Measurements from ENCODE around the gene UCK2. TPM values are rescaled to one million over a fixed set of nuclear protein-coding genes. Genes with fewer than 3 reads are reported as not detected.

UCK2 gene
- total RNA-seq, 1 donor from 2014 or later, result 30.3 TPM

- intact Hi-C loops (cut with DNase I), result no loop called here
- TF ChIP-seq, protein P1, sequence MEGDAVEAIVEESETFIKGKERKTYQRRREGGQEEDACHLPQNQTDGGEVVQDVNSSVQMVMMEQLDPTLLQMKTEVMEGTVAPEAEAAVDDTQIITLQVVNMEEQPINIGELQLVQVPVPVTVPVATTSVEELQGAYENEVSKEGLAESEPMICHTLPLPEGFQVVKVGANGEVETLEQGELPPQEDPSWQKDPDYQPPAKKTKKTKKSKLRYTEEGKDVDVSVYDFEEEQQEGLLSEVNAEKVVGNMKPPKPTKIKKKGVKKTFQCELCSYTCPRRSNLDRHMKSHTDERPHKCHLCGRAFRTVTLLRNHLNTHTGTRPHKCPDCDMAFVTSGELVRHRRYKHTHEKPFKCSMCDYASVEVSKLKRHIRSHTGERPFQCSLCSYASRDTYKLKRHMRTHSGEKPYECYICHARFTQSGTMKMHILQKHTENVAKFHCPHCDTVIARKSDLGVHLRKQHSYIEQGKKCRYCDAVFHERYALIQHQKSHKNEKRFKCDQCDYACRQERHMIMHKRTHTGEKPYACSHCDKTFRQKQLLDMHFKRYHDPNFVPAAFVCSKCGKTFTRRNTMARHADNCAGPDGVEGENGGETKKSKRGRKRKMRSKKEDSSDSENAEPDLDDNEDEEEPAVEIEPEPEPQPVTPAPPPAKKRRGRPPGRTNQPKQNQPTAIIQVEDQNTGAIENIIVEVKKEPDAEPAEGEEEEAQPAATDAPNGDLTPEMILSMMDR (IDR thresholded peaks at IDR 0.05), result no peak
- Histone ChIP-seq H3K9me3 (no peaks in the 10 kb centered on the region), H3K27me3 (no peaks in the 10 kb centered on the region), H3K4me3 (no peak overlapping the region), H3K27ac (no peak overlapping the region), H3K36me3 (no peaks in the 10 kb centered on the region), H3K4me1 (peaks cover 0 to 3% of the 10 kb centered on the region in 2 donors)
- no peak for DNase-seq (ENCODE audit: low spot score in 2 of 2)
These were observed 26.2 kb downstream of the UCK2 start for GRCh38 chr1:165853528-165854075.

- Histone ChIP-seq H3K4me3 (no peak overlapping the region), H3K36me3 (no peaks in the 10 kb centered on the region), H3K4me1 (peaks cover 0 to 3% of the 10 kb centered on the region in 2 donors), H3K9me3 (no peaks in the 10 kb centered on the region), H3K27me3 (no peaks in the 10 kb centered on the region), H3K27ac (no peak overlapping the region)
- DNase-seq (ENCODE audit: low spot score in 2 of 2), result no peak
- TF ChIP-seq, protein P1 (IDR thresholded peaks at IDR 0.05), result no peak
- intact Hi-C loops (cut with DNase I), result no loop called here
These were observed 26.9 kb downstream of the UCK2 start for GRCh38 chr1:165854101-165854845.

DNA sequence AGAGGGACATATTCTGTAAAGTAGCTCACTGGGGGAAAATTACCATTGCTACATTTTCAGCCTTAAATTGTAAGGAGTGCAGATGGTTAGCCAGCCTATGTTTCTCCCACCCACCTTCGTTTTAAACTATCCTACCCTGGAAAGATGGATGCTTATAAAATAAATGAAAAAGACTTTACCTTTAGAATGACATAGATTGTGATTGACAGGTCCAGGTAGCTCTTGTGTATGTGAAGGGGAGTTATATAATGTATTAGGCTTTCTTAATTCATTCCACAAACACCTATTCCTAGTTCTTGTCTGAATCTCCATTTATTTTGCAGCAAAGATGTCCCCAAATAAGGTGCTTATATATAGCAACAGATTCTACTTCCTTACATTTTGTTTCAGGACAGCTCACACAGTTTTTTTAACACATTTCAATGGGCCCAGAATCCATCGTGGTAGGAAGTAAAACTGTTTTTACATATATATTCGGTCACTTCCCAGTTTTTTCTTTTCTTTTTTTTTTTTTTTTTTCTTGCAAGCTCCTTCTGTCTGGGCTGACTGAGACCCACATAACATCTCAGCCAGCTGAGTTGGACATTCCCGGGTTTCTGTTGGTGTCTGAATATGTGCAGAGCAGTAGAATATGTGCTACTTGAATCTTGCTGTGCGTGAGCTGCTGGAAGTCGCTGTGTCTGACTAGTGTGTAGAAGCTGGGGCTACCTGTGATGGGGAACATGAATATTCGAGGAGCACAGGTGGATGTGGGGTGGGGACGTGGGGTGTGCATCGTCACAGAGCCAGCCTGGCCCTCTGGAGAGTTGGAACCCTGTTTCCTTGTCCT lies 27.8 kb downstream of the UCK2 start:
- no peak overlapping the region for H3K4me3 ChIP-seq
- DNase-seq (ENCODE audit: low spot score in 2 of 2), result no peak
- H3K9me3 ChIP-seq, result no peaks in the 10 kb centered on the region
- peaks cover 0 to 3% of the 10 kb centered on the region in 2 donors for H3K4me1 ChIP-seq
- no peaks in the 10 kb centered on the region for H3K27me3 ChIP-seq
- TF ChIP-seq, protein P1 (IDR thresholded peaks at IDR 0.05), result no peak
- intact Hi-C loops (cut with DNase I), result no loop called here
- no peak overlapping the region for H3K27ac ChIP-seq
- H3K36me3 ChIP-seq, result no peaks in the 10 kb centered on the region

GRCh38 chr1:165856021-165856420 lies 28.6 kb downstream of the UCK2 start:
- no peaks in the 10 kb centered on the region for H3K36me3 ChIP-seq
- H3K27ac ChIP-seq, result no peak overlapping the region
- H3K4me3 ChIP-seq, result no peak overlapping the region
- no peaks in the 10 kb centered on the region for H3K27me3 ChIP-seq
- no peak for DNase-seq (ENCODE audit: low spot score in 2 of 2)
- H3K4me1 ChIP-seq, result peaks cover 0 to 3% of the 10 kb centered on the region in 2 donors
- TF ChIP-seq, protein P1 (IDR thresholded peaks at IDR 0.05), result no peak
- intact Hi-C loops (cut with DNase I), result no loop called here
- H3K9me3 ChIP-seq, result no peaks in the 10 kb centered on the region

DNA sequence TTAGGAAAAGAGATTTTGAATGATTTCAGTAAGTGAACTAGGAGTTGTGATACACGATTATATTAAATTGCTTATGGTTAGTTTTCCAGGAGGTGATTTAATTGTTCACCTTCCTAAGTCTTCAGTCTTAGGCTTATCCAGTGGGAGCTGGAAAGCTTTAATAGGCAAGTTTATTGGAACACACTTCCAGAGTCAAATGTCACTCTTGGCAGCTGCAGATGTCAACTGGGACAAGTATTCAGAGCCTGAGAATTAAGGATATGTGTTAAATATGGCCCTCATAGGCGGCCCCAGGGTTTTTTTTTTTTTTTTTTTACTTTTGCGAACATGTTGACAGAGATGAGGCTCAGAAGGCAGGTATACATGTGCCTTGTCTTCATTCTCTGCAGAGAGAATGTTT lies 29.2 kb downstream of the UCK2 start:
- H3K27ac ChIP-seq, result no peak overlapping the region
- TF ChIP-seq, protein P1 (IDR thresholded peaks at IDR 0.05), result no peak
- intact Hi-C loops (cut with DNase I), result no loop called here
- H3K36me3 ChIP-seq, result no peaks in the 10 kb centered on the region
- H3K4me3 ChIP-seq, result no peak overlapping the region
- peaks cover 0 to 3% of the 10 kb centered on the region in 2 donors for H3K4me1 ChIP-seq
- DNase-seq (ENCODE audit: low spot score in 2 of 2), result no peak
- H3K9me3 ChIP-seq, result no peaks in the 10 kb centered on the region
- no peaks in the 10 kb centered on the region for H3K27me3 ChIP-seq

Data from ascending aorta (tissue), 2 donors.